GM18508 (cell line): ENCODE data around the gene ALAD.
A peak's percentile ranks its signal among the peaks of the same experiment; 100 is the strongest.
"Not testable (repeated sequence)": the region's sequence is repeated elsewhere in the genome, so short reads cannot be mapped to it uniquely, and the experiment has no call there.

ENCODE experiments used
- ATAC-seq: cut with Tn5 transposase; IDR thresholded peaks from one replicate; pipeline ENCODE4 v1.9.1; 2021; ENCODE audit warnings: moderate number of reproducible peaks; ENCODE audit not compliant: insufficient read depth, unreplicated experiment

Gene ALAD

DNA sequence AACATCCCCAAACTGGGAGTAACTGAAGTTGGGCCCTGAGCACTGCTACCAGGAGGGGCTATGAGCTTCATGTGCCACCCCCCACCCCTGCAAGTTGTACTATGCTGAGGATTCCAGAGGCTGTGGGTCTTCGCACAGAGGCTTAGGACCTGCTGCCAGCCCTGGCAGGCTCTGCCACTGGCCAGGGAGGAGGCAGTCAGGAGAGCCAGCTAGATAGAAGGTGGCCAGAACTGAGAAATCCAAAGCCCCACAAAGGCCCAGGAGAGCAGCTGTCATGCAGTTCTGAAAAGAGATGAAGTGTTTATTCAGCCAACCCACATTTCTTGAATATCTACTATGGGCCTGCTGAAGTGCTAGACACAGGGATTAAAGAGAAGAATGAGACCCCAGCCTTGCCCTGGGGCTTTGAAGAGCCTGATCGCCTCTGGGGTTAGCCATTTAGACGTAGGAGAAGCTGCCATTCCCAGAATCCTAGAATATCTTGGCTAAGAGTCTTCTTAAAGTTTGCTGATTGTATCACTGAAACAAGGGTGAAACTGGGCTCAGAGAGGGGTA is 1.4 kb downstream of the ALAD start:
- ATAC-seq, result no peak

DNA sequence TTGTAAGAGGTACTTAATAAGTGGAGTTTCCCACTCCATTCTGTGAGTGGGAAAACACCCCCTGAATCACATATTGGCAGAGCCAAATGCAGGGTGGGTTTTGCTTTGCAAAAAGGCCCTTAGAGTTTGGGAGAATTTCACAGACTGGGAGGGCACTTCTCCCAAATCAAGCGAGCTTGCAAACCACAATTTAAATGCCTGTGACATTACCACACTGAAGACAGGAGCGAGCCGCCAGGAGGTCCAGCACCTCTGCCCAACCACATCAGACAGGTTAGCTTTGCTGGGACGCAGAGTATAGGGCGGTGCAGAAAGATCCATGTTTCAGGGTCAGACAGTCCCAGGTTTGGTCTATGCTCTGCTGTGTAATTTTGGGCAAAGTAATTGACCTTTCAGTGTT is 2.3 kb downstream of the ALAD start:
- no peak for ATAC-seq

DNA sequence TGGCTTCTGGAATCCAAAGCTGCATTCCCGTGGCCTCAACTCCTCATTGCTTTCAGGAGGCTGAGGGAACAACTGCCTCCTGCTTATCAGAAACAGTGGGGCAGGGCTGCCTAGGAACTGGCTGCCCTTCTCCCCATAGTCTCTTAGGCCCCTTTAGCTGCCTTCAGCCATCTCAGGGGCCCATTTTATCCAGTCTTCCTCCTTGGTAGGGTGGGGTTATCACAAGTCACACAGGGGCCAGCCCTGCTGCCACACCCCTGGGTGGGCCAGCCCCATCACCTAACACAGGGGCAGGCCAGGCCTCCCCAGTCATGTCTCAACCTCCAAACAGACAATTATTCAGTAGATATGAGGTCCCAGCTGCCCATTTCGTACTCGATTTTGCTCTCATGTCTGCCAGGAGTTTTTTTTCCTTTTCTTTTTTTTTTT is 3.9 kb downstream of the ALAD start:
- no peak for ATAC-seq

DNA sequence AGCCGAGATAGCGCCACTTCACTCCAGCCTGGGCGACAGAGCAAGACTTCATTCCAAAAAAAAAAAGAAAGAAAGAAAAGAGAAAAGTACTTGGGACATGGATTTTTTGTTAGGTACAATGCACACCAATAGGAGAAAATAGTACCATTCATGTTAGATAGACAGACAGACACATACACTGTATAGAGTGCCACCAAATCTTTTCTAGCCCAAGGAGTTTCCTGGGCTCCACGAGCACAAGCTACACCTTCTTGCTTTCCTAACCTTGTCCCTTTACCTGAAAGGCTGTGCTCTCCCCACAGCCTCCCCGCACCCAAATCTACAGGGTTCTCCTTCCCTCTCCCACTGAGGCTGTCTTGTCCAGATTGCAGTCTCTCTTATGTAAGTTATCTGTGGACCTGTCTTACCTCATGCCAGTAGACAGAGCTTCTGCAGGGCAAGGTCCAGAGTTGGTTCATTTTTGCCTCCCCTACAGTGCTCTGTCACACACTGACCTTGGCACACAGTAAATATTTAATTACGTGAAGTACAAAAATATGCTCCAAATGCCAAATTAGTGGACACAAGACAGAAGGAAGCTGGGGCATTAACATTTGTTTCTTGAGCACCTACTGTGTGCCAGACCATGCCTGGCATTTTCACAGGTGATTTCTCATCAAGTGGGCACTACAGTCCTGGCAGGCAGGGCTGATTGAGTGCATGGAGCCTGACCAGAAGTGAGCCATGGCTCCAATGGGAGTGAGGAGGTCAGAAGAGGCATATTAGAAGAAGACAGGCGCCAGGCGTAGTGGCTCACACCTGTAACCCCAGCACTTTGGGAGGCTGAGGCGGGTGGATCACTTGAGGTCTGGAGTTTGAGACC is 5.9 kb downstream of the ALAD start:
- no peak for ATAC-seq

DNA sequence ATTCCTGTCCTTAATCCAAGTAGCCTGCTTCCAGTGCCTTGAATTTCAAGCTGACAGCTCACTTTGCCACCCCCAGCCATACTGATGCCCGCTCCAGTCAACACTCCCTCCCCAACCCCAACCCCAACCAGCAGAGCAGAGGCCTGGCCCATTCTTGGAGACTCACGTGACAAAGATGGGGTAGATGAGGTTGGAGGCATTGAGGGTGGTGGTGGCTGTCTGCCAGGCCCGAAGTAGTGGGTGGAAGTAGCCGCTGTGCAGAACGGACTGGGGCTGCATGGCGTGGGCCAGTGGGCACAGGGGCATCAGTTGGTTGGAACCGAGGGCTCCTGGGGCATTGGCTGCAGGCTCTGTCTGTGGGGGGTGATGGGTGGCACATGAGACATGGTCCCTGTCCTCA is 7.8 kb downstream of the ALAD start:
- ATAC-seq, result no peak

DNA sequence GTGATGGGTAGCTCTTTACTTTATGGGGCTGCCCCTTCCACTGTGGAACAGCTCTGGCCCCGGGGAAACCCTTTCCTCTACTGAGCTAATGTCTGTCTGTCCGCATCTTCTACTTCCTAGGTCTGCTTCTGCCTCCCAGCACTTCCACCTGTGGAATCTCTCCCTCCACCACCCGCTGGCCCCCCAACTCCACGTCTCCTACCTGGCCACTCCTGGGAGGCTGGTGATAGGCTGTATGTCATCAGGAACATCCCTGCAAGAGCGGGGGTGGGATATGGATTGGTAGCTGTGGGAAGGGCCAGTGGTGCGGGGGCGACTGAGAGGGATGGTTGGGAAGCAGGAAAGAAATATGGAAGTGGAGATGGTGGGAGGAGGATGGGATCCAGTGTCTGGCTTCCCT is 9.2 kb downstream of the ALAD start:
- ATAC-seq, result no peak

DNA sequence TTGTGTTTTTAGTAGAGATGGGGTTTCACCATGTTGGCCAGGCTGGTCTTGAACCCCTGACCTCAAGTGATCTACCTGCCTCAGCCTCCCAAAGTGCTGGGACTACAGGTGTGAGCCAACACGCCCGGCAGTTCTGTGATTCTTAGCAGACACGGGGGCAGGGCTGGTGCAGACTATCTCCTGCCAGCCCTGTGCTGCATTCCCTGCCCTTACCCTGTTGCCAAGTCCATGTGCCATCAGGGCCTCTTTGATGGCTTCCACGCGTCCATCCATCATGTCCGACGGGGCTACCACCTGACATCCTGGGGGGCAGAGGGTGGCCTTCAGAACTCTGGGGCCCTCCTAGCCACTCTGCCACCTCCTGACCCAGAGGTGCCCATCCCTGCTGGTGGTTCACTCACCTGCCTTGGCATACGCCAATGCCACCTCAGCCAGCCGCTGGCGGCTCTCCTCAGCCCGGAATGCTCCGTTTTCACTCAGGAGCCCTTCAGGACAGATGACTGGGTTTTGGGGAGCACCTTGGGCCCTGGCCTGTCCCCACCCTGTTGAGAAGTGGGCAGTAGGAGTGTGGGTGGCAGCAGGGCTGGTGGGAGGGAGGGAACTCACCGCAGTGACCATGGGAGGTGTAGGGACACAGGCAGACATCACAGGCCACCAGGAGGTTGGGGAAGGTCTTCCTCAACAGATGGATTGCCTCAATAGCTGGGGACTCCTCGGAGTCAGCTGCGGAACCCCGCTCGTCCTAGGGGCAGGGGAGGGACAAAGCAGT is 10.7 kb downstream of the ALAD start:
- ATAC-seq, result no peak

DNA sequence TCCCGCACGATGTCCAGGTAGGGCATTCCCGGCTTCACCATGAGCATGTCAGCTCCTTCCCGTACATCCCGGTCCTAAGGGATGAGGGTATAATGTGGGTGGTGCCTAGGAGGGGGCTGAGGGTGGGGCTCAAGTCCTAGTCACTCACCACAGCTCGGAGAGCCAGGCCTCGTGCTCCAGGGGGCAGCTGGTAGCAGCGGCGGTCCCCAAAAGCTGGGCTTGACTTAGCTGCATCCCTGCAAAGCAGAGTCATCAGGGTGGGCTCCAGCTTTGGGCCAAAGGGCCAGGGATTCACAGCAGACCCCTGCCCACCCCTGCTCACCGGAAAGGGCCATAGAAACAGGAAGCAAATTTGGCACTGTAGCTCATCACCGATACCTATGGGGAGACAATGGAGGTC is 11.6 kb downstream of the ALAD start:
- ATAC-seq, result no peak

DNA sequence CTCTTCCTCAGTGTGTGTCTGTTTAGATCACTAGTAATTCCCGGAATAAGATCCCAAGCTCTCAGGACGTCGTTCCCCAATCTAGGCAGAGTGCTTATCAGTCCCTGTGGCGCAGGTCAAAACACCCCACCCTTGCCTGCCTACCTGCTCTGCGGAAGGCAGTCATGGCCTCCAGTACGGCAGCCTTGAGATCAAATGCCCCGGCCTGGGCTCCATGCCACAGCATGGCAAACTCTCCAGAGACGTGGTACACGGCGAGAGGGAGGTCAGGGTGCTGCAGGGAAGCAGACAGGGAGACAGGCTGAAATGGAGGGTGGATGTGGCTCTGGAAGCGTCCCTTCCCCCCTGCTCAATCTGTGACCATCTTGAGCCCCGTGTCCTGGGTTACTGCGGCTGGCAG is 12.3 kb downstream of the ALAD start:
- no peak for ATAC-seq

DNA sequence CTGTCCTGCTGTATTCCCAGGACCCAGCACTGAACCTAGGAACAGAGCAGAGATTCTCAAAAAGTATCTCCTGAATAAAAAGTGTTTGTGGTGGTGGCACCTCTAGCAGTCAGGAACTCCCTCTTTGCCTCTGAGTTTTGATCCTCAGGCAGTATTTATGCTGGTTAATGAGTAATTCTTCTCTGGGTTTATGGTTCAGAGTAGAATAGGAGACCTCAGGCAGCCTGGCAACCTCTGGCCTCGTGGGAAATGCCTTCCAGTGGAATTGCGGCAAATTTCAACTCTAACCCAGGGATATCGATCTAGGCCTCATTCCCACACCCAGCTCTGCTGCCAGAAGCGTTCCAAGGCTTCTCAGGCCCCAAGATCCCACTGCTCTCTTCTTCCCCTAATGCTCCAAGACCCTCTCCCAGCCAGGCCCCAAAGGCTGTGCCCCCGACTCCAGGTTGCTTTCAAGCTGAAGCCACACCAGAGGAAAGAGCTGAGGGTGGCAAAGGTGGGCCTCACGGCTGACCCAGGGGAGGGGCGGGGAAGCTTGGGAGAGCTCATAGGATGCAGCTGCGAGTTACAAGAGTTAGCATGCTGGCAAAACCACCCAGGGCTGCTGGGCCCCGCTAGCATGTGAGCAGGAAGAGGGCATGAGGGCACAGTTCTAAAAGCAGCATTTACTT is 13.4 kb downstream of the ALAD start:
- no peak for ATAC-seq

DNA sequence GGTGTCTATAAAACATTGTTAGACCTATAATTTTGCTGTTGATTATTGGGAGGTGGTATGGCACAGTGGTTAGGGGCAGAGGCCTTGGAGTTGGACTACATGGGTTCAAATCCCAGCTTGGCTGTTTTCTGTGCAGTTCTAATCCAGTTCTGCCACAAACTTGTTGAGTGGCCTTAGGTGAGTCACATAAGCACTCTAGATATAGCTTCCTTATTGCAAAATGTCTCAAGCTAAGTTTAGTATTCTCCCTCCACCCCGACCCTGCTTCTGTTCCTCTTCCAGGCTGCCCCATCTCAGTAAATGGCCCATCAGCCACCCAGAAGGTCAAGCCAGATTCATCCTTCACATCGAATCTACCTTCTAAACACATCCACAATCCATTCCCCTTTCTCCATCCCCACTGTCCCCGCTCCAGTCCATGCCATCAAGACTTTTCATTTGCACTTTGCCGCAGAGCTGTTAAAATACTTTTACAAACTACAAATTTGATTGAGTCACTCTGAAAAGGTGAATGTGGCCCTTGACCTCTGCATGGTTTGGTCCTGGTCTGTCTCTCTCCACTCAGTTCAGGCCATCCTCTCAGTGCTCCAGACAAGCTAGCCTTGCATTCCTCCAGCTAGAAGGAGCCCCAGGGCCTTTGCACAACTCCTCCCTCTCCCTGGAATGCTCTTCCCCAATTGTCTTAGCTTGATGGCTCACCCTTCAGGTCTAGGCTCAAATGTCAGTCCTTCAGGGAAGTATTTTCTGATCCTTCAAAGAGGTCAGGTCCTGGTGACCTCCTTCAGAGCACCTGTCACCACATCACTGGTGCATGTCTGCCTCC is 14.3 kb downstream of the ALAD start:
- no peak for ATAC-seq

DNA sequence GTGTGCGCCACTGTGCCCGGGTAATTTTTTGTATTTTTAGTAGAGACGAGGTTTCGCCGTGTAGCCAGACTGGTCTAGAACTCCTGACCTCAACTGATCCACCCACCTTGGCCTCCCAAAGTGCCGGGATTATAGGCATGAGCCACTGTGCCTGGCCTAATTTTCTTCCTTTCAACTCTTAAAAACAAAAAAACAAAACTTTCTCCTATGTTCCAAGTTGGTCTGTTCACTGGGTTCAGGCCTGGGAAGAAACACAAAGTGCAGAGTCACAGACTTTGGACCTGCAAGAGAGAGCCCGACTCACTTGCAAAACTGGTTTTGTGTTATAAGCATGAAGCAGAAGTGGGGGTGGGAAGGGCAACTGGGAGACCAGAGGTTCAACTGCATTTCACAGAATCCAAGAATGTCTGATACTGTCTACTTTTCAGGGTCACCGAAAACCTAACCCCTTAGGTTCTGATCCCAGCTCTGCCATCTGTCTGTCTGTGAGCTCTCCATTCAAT is 19.1 kb downstream of the ALAD start:
- no peak for ATAC-seq

DNA sequence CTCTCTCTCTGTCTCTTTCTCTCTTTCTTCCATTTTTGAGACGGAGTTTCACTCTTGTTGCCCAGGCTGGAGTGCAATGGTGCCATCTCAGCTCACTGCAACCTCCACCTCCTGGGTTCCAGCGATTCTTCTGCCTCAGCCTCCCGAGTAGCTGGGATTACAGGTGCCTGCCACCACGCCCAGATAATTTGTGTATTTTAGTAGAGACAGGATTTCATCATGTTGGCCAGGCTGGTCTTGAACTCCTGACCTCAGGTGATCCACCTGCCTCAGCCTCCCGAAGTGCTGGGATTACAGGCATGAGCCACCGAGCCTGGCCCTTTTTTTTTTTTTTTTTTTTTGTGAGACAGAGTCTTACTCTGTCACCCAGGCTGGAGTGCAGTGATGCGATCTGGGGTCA is 19.6 kb downstream of the ALAD start:
- not testable (repeated sequence) for ATAC-seq

DNA sequence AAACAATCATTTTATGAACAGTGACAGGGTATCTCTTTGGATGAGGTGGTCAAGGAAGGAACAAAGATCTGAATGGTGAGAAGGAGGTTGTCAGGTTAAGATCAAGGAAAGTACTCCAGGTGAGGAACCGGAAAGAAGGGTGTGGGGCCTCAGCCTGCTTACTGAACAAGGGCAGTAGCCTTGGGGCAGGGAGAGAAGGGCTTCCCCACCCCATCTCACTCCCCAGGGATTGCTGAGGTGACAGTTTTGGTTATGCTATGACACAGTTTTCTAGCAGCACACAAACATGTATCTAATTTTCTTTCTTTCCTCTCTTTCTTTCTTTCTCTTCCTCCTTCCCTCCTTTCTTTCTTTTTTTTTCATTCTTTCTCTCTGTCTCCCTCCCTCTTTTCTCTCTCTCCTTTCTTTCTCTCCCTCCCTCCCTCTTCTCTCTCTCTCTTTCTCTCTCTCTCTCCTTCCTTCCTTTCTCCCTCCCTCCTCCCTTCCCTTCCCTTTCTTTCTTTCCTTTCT is 20.2 kb downstream of the ALAD start:
- peak; percentile 53 for ATAC-seq

DNA sequence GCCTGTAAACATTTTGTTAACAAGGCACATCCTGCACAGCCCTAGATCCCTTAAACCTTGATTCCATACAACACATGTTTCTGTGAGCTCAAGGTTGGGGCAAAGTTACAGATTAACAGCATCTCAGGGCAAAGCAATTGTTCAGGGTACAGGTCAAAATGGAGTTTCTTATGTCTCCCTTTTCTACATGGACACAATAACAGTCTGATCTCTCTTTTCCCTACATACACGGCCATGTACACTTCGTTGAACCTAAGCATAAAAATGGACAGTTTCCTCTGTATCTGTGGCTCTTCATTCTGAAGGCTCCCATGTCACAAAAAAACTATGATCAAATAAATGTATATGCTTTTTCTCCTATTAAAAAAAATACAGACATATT is 21.3 kb downstream of the ALAD start:
- ATAC-seq, result not testable (repeated sequence)

DNA sequence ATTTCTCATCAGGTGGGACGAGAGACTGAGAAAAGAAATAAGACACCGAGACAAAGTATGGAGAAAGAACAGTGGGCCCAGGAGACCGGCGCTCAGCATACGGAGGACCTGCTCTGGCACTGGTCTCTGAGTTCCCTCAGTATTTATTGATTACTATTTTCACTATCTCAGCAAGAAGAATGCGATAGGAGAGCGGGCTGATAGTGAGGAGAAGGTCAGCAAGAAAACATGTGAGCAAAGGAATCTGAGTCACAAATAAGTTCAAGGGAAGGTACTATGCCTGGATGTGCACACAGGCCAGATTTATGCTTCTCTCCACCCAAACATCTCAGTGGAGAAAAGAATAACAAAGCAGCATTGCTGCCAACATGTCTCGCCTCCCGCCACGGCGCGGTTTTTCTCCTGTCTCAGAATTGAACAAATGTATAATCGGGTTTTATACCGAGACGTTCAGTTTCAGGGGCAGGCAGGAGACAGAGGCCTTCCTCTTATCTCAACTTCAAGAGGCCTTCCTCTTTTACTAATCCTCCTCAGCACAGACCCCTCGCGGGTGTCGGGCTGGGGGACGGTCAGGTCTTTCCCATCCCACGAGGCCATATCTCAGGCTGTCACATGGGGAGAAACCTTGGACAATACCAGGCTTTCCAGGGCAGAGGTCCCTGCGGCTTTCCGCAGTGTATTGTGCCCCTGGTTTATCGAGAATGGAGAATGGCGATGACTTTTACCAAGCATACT is 21.8 kb downstream of the ALAD start:
- not testable (repeated sequence) for ATAC-seq

DNA sequence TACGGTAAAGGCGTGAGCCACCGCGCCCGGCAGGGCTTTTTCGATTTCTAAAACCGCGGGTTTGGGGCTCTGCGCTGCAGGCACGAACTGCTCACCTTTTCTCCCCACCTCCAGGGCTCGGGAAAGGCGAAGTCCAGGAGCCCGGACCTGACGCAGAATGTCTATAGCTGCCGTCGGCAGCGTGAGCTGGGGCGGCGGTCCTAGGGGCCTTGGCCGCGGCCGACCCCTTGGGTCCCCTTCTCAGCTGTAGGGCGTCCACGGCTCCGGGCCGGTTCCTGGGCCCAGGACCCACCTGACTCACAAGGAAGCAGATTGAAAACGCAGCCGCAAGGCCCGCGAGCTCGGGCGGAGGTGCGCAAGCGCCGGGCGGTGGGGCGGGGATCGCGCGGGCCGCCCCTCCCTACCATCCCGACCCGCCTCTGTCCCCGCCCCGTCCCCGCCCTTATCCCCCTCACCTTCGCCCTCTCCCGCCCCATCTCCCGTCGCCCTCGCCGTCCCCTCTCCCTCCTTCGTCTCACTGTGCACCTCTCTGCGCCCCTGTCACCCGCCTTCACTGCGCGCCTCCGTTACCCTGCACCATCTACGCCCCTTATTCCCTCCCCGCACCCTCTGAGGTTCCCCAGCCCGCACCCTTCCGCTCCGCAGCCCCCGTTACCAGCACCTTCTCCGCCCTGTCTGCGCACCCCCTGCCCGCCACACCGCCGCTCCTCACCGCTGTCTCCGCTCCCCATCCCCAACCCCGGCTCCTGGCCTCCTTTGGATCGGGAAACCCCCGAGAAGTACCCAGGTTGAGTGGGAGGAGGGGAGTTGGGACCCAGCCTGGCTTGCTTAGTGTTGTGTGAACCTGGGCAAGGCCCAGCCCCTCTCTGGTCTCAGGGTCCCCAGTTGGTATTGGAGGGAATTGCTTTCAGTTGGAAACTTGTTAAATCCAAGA is 24.2 kb downstream of the ALAD start, which contains the start of gene HDHD3:
Gene HDHD3 (minus strand): TSS at position 353 of the 934 bp plus-strand sequence. CDS start 2,632 bp downstream, outside the sequence.
- ATAC-seq, result no peak
